PFSK-1 (cell line): ENCODE data around the gene NAV2.

Experiments
- FOXP2 ChIP-seq: optimal IDR thresholded peaks from 2 replicates; pipeline ENCODE3; 2011; ENCODE audit warnings: borderline replicate concordance, control low read depth, inconsistent platforms; ENCODE audit not compliant: insufficient read depth; ENCODE audit errors: extremely low read length, extremely low read depth
- POLR2AphosphoS5 ChIP-seq: IDR thresholded peaks from 2 replicates; pipeline ENCODE4 v1.6.1; 2012; ENCODE audit warnings: low read depth, mild to moderate bottlenecking, control low read depth, low read length, moderate library complexity
- SIN3A ChIP-seq: IDR thresholded peaks from 2 replicates; pipeline ENCODE4 v1.6.1; 2012; ENCODE audit warnings: mild to moderate bottlenecking, low read length, moderate library complexity, borderline replicate concordance; ENCODE audit not compliant: insufficient read depth
- TAF1 ChIP-seq: IDR thresholded peaks from 2 replicates; pipeline ENCODE4 v1.6.1; 2012; ENCODE audit warnings: low read length, control low read depth, borderline replicate concordance; ENCODE audit not compliant: insufficient read depth
- TF ChIP-seq, protein P1 (sequence below), 2 experiments: IDR thresholded peaks; 2 replicates each; pipeline versions ENCODE4 v1.6.1 to v1.8.0; 2011 to 2012; ENCODE audit warnings: low read depth in 2 of 2, low read length in 2 of 2, control low read depth in 1 of 2, inconsistent platforms in 1 of 2, mild to moderate bottlenecking in 1 of 2, moderate library complexity in 1 of 2; ENCODE audit not compliant: insufficient read depth in 1 of 2

NAV2 gene

GRCh38 chr11:19933801-19934488 lies 221.3 kb downstream of the NAV2 start:
- TF ChIP-seq TAF1, result no peak
- no peak for TF ChIP-seq SIN3A
- TF ChIP-seq, protein P1, sequence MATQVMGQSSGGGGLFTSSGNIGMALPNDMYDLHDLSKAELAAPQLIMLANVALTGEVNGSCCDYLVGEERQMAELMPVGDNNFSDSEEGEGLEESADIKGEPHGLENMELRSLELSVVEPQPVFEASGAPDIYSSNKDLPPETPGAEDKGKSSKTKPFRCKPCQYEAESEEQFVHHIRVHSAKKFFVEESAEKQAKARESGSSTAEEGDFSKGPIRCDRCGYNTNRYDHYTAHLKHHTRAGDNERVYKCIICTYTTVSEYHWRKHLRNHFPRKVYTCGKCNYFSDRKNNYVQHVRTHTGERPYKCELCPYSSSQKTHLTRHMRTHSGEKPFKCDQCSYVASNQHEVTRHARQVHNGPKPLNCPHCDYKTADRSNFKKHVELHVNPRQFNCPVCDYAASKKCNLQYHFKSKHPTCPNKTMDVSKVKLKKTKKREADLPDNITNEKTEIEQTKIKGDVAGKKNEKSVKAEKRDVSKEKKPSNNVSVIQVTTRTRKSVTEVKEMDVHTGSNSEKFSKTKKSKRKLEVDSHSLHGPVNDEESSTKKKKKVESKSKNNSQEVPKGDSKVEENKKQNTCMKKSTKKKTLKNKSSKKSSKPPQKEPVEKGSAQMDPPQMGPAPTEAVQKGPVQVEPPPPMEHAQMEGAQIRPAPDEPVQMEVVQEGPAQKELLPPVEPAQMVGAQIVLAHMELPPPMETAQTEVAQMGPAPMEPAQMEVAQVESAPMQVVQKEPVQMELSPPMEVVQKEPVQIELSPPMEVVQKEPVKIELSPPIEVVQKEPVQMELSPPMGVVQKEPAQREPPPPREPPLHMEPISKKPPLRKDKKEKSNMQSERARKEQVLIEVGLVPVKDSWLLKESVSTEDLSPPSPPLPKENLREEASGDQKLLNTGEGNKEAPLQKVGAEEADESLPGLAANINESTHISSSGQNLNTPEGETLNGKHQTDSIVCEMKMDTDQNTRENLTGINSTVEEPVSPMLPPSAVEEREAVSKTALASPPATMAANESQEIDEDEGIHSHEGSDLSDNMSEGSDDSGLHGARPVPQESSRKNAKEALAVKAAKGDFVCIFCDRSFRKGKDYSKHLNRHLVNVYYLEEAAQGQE (IDR thresholded peaks at IDR 0.05; ENCODE audit: insufficient read depth in 1 of 2, low read depth in 2 of 2, low read length in 2 of 2), result no peak
- no peak for TF ChIP-seq FOXP2
- no peak for TF ChIP-seq POLR2AphosphoS5

GRCh38 chr11:19934828-19935259 lies 222.2 kb downstream of the NAV2 start:
- TF ChIP-seq SIN3A (no peak), TAF1 (no peak), FOXP2 (no peak), POLR2AphosphoS5 (no peak)
- TF ChIP-seq, protein P1 (IDR thresholded peaks at IDR 0.05; ENCODE audit: insufficient read depth in 1 of 2, low read depth in 2 of 2, low read length in 2 of 2), result no peak

GRCh38 chr11:19935507-19935906 lies 222.9 kb downstream of the NAV2 start:
- TF ChIP-seq TAF1 (no peak), POLR2AphosphoS5 (no peak), FOXP2 (no peak), SIN3A (no peak)
- TF ChIP-seq, protein P1 (IDR thresholded peaks at IDR 0.05; ENCODE audit: insufficient read depth in 1 of 2, low read depth in 2 of 2, low read length in 2 of 2), result no peak

DNA sequence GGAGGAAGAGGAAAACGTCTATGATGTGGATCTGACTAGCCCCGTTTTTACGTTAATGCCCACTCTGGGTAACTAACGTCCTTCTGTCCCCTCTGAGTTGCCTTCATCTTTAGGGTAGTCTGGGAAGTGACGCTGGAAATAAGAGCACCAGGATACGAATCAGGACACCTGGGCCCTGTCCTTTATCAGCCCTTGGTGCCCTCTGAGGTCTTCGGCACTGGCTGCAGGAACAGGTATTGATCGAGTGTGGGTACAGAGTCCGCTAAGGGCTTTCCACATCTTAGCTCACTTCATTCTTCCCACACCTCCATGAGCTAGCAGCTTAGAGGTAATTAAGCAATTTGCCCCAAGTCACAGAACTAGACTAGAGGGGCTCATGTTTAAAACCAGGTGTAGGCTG lies 223.8 kb downstream of the NAV2 start:
- no peak for TF ChIP-seq SIN3A
- TF ChIP-seq, protein P1 (IDR thresholded peaks at IDR 0.05; ENCODE audit: insufficient read depth in 1 of 2, low read depth in 2 of 2, low read length in 2 of 2), result no peak
- TF ChIP-seq POLR2AphosphoS5, result no peak
- TF ChIP-seq TAF1, result no peak
- no peak for TF ChIP-seq FOXP2
